Measurements from ENCODE around the gene MGAT2.
"Not testable (repeated sequence)": the region's sequence is repeated elsewhere in the genome, so short reads cannot be mapped to it uniquely, and the experiment has no call there.

MGAT2 gene

DNA sequence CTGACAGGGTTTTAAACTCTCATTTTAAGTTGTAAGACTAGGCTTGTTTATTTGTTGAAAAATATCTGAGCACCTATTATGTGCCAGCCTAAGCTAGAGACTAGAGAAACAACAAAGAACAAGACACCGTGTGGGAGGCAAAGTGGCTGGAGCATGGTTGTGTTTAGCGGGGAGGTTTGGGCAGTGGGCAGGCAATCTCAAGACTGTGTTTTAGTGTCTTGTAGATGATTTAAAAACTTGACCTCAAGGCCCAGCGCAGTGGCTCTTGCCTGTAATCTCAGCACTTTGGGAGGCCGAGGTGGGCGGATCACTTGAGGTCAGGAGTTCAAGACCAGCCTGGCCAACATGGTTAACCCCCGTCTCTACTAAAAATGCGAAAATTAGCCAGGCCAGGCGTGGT, 7.9 kb upstream of the MGAT2 start:
- DNase-seq: no peak

DNA sequence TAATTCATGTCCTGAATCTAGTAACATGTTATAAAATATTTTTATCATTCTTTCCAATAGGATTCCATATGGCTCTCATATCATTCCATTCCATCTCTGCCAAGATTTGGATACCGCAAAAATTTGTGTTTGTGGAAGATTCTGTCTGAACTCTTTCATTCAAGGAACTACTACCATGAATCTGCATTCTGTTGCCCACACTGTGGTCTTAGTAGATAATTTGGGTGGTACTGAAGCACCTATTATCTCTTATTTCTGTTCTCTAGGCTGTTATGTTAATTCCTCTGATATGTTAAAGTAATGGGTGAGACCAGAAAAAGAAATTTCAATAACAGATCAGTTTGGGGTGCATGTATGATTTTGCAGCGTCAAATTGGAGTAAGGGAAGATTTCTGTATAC, 6.4 kb upstream of the MGAT2 start:
- no peak for DNase-seq

DNA sequence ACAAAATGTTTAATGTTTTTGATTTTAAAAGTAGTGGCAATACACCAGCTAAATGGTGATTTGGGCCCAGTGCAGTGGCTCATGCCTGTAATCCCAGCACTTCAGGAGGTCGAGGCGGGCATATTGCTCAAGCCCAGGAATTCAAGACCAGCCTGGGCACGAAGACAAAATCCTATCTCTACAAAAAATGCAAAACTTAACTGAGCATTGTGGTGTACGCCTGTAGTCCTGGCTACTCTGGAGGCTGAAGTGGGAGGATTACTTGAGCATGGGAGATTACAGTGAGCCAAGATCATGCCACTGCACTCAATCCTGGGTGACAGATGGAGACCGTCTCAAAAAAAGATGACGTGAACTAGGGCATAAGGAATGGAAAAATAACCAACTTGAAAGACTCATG, 4.8 kb upstream of the MGAT2 start:
- DNase-seq: no peak

DNA sequence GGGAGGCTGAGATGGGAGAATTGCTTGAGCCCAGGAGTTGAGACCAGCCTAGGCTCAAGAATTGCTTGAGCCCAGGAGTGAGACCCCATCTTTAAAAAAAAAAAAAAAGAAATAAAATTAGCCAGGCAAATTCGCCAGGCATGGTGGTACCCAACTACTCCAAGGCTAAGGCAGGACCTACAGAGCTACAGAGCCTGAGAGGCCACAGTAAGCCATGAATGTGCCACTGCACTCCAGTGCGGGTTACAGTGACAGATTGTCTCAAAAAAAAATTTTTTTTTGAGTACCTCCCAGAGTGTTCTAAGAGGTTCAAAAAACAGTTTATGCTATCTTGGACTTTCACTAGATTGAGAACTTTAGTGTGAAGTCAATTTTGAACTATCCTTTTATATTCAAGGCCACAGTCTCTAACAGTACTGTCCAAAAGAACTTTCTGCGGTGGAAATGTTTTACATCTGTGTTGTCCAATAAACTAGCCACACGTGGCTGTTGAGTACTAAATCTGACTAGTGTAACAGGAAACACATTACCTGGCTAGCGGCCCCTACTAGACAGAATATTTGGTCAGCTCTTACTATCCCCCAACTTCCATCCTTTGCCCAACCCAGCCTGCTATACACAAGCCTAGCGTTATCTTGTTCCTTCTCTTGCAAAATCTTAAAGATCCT, 2.6 kb upstream of the MGAT2 start:
- DNase-seq: no peak

DNA sequence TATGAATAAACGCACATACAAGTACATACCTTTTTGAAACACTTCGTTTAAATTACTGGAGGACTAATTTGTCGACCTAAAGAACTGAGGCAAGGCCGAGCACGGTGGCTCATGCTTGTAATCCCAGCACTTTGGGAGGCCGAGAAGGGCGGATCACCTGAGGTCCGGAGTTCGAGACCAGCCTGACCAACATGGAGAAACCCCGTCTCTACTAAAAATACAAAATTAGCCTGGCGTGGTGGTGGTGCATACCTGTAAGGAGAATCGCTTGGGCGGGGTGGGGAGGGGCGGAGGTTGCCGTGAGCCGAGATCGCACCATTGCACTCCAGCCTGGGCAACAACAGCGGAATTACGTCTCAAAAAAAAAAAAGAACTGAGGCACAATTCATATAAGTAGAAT, 1.3 kb upstream of the MGAT2 start:
- DNase-seq: not testable (repeated sequence)

DNA sequence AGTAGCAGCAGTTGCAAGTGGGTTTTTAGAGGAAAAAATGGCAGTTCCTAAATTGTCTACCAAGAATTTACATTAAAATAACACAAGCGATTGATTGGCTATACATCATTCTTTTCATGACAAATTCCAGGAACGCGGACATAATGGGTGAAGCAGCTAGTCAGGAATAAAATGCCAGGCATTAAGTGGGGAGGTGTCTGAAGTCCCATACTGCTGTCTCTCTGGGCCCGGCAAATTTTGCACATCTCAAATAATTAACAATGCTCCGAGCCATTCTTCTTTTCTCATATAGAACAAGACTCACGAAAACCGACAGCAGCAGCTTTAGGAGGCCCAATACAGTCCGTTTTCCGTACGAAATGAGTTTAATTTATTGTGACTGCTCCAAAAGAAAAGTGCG, 869 bp upstream of the MGAT2 start:
- no peak for DNase-seq

DNA sequence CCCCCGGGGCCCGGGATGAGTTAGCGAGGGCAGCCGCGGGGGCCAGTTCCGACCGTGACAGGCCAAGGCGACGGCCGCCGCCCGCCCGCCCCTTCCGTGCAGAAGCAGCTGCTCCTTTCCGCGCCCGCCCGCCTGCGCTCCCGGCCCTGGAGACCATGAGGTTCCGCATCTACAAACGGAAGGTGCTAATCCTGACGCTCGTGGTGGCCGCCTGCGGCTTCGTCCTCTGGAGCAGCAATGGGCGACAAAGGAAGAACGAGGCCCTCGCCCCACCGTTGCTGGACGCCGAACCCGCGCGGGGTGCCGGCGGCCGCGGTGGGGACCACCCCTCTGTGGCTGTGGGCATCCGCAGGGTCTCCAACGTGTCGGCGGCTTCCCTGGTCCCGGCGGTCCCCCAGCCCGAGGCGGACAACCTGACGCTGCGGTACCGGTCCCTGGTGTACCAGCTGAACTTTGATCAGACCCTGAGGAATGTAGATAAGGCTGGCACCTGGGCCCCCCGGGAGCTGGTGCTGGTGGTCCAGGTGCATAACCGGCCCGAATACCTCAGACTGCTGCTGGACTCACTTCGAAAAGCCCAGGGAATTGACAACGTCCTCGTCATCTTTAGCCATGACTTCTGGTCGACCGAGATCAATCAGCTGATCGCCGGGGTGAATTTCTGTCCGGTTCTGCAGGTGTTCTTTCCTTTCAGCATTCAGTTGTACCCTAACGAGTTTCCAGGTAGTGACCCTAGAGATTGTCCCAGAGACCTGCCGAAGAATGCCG, 699 bp downstream of the MGAT2 start:
- DNase-seq: peak; percentile 87 to 92 (median 88)

DNA sequence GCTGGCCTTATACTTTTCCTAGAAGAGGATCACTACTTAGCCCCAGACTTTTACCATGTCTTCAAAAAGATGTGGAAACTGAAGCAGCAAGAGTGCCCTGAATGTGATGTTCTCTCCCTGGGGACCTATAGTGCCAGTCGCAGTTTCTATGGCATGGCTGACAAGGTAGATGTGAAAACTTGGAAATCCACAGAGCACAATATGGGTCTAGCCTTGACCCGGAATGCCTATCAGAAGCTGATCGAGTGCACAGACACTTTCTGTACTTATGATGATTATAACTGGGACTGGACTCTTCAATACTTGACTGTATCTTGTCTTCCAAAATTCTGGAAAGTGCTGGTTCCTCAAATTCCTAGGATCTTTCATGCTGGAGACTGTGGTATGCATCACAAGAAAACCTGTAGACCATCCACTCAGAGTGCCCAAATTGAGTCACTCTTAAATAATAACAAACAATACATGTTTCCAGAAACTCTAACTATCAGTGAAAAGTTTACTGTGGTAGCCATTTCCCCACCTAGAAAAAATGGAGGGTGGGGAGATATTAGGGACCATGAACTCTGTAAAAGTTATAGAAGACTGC, 1.5 kb downstream of the MGAT2 start:
- DNase-seq: no peak

DNA sequence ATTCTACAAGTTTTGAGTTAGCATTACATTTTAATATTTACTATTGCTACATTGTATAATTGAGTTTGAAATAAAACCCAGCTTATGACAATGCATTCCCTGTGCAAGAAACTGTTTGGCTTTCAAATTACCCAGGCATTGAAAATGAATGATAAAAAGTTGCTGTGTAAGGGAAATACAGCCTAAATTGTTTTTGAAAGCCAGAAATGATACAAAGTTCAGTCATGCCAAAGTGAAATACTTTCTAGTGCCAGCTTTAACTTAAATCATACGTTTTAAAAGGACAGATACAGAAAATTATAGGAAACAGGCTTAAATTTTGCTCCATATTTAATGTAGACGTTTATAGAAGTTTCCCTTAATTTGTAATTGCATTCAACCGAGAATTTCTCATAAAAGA, 2.8 kb downstream of the MGAT2 start:
- no peak for DNase-seq

DNA sequence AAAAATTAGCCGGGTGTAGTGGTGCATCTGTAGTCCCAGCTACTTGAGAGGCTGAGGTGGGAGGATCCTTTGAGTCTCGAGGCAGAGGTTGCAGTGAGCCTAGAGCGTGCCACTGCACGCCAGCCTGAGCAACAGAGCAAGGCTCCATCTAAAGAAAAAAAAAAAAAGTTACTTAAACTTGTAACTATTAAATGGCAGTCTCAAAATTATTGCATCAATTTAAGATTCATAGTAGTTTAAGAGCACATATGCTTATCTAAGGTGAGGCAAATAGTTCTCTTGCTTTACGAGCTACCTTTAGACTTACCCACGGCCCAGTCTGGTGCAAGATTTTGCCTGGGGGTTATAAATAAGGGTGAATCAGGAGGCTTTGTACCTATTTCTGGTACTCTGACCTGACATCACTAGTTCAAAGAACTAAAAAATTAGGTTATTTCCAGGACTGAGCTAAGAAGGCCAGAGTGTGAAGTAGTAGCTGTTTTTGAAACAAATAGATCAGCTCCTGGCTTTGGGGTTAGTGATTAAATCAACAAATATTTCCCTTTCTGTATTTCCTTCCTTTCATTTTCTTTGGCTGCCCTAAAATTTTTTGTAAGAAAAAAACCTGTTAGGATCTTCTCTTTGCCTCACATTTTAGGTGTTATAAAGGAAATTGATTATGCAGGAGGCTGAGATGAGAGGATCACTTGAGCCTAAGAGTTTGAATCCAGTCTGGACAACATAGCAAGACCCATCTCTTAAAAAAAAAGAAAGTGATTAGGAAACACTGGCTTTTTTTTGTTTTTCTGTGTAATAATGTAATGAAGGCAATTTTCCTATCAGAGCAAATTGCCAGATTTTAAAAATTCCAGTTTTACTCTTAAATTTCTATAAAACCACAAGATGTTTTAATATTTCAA, 3.6 kb downstream of the MGAT2 start:
- peak; percentile 47 to 68 (median 47) for DNase-seq

DNA sequence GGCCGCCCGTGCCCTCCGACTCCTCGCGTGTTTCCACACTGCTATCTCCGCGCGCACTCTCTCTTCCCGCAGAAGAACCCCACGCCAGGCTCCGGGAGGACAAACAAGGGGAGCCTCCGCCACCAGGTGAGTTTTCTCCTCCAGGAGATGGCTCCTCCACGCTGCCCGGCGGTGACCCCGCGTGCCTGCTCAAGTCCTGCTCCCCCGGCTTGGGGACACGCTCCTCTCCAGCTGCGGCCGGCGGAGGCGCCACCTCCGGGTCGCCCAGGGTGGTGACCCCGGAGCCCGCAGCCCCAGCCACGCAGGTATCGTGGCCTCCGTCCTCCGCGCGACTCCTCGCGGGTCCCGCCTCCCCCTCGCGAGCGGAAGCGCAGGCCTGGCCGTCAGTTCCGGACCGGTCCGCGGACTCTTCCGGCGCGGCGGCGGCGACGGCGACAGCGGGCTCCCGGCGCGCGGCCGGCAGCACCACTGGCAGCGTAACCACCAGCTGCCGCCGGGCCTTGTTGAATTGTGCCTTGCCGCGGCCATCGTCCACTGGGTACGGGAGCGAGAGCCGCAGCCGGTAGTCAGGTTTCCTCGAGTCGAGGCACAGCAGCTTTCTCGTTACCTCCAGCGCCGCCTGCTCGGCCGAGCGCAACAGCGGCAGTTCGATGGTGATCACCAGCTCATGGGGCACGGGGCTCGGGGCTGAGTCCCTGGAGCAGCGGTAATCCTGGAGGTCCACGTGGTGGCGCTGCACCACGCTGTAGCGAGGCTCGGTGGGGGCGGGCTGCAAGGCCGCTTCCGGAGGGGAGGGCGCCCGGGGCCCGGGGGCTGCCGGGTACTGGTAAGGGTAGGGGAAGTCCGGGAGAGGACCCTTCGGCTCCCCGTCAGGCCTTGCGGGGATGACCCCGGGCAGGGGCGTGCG, 13.3 kb downstream of the MGAT2 start:
- peak; percentile 95 to 98 (median 97) for DNase-seq

DNA sequence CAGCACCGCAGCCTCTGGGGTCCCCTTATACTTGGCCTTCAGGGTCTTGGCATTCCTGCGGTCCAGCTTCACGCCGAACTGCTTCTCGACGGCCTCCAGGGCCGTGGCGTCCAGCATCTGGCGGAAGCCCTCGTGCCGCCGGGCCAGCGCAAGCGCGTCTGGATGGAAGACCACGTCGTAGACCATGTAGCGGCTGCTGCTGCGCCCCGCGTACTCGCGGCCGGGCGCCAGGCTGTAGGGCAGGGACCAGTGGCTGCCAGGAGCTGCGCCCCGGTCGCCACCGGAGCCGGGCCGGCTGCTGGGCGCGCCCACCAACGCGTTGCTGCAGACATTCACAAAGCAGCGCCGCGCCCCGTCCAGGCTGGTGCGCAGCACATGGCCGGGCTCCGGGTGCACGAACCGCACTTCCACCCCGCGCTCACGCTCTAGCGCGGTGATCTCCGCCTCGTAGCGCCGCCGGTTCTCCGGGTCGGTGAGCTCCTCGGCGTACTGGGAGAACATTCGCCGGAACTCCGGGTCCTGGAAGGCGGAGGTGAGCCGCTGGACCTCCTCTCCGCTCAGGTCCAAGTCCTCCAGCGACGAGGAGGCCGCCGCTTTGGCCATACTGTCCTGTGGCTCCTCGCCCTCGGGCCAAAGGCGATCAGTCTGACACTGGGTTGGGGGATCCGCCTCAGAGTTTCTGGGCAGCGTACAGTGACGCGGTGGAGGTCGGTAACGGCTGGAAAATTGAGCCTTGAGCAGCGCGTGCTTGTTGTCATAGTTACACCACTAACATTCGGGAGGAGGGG, 14.1 kb downstream of the MGAT2 start, which contains the start of gene DNAAF2:
DNAAF2 (minus strand) TSS at position 698 of the 788 bp plus-strand sequence; CDS start at position 603, 95 bp downstream.
- peak; percentile 60 to 77 (median 62) for DNase-seq

DNA sequence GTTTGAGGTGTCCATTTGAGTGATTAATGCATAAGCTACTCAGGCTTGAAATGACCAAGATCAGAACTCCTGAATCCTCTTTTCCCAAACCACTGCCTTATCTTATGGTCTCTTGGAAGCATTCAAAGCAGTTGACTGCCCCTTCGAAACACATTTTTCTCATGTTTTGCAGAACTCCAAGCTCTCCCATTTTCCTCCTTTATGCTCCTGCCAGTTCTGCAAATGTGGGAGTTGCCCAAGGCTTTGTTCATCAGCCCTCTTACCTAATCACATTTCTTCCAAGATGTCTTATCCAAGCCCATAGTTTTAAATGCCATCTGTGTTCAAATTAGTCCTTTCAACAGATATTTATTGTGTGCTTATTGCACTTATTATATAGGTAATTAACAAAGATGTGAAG, 16.3 kb downstream of the MGAT2 start:
- no peak for DNase-seq

DNA sequence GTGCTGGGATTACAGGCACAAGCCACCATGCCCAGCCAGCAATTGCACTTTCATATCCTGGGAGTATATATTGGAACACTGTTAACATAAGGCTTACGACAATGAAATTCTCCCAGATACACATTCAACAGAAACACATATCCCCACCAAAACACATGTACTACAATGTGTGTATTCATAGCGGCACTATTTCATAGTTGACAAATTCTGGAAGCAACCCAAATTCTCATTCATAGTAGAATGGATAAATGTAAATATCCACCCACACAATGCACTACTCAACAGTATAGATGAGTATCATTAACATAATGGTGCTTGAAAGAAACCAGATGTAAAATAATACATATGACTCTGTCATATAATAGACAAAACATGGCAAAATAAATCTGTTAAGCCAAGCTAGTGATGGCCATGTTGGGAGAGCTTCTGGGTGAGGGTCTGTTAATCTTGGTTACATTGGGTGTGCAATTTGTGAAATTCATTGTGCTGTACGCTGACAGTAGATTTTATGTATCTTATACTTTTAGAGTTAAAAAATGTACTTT, 17.0 kb downstream of the MGAT2 start:
- no peak for DNase-seq

DNA sequence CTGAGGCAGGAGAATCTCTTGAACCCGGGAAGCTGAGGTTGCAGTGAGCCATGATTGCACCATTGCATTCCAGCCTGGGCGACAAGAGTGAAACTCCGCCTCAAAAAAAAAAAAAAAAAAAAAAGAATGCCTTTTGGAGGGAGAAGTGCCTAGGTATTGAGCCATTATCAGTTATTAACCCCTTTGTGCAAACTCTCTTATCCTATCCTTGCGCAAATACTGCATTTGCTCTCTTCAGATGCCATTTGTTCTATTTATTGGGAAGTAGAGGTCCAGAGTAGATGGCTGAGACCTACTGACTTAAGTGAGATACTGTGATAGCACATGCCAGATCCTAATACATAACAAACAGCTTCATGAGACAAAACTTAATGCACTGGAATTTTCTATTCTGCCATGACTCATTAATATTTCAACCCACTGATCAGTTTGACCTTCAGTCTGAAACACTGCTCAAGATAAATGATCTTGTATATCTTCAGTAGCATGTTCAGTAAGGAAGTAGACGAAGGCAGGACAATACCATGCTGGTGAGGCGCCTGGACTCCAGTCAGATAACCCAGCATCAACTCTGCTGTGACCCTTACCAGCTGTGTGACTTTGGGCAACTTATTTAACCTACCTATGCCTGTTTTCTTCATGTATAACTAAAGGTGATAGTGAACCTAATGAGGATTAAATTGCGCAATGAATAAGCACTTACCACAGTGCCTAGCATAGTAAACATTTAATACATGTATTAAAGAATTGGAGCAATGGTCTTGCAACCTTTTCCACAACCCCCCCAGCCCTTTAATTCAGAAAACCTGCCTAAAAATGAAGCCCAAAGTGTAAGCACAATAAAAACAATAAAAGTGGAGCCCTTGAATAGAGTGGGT, 20.2 kb downstream of the MGAT2 start:
- DNase-seq: no peak

DNA sequence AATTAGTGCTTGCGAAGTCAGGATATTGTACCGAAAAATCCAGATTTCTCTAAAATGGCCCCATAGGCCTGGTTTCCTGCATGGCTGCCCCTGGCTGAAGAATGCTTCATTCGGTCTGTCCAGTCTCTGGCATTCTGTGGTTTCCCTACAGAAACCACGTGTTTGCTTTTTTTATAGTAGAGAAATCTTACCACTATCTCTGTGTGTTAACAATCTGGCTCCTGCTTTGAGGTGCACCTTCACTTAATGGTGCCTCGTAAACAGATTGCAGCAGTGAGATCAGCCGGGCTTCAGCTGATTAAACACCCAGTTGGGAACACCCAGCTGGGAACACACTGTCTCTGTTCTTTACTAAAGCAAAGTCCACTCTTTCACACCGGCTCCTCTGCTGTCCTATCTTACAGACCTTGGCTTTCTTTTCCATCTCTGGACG, 21.1 kb downstream of the MGAT2 start:
- DNase-seq: no peak

DNA sequence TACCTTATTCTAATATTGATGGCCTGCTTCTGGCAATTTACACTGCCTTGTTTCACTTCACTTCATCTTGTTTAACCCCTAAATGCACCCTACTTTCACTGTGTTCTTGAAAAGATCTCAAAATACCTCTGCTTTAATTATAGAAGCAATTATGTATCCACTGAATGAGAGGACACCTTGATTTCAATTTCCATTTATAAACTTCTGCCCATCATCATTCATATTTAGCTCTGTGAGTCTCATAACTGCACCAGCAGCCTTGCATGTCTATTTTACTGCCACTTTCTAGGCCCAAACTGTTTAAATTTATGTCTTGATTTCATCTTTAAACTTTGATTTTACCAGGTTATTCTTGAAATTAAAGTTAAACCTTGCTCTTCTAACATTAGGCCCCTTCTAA, 21.6 kb downstream of the MGAT2 start:
- DNase-seq: no peak

DNA sequence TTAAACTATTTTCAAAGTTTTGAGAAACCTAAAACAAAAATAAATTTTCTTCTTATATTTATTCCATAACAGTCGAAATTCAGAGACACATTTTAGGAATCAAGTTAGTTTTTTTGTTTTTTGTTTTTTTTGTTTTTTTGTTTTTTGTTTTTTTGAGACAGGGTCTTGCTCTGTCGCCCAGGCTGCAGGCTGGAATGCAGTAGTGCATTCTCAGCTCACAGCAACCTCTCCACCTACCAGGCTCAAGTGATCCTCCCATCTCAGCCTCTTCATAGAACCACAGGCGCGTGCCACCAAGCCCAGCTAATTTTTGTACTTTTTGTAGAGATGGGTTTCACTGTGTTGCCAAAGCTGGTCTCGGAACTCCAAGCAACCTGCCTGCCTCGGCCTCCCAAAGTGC, 32.9 kb downstream of the MGAT2 start:
- no peak for DNase-seq

DNA sequence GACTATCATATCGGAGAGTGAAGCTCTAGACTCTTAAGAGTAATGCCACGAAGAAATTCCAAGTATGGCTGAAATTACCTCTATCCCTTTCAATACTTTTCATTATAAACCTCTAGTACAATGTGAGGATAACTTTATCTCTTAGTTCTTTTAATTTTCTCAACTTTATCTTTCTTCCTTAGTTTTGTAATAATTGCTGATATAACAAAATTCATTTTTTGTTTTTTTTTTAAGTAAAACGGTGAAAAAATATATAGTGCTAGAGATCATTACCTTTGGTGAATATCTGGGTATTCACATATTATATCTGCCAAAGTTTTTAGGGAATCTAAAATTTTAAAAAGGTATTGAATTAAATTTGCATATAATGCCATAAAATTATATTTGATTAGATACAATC, 33.9 kb downstream of the MGAT2 start:
- no peak for DNase-seq

DNA sequence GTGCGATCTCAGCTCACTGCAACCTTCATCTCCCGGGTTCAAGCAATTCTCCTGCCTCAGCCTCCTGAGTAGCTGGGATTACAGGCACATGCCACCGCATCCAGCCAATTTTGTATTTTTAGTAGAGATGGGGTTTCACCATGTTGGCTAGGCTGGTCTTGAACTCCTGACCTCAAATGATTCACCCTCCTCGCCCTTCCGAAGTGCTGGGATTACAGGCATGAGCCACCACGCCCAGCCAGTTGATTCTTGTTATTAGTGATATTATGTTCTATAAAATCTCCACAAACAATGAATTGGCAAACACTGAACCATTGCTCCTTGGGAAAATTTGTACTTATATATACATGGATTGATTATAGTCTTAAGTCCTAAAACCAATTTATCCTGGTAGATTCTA, 36.9 kb downstream of the MGAT2 start:
- DNase-seq: not testable (repeated sequence)
